HG02870 (cell line): Measurements from ENCODE around the gene PCDHB6.
"Not testable (repeated sequence)": the region's sequence is repeated elsewhere in the genome, so short reads cannot be mapped to it uniquely, and the experiment has no call there.

Experiments used
- ATAC-seq: cut with Tn5 transposase; IDR thresholded peaks from one replicate; pipeline ENCODE4 v1.9.1; 2021; ENCODE audit warnings: mild to moderate bottlenecking, moderate library complexity; ENCODE audit not compliant: unreplicated experiment

Gene PCDHB6

GRCh38 chr5:141157901-141158300 is 8.0 kb downstream of the PCDHB6 start:
- ATAC-seq = not testable (repeated sequence)

- no peak for ATAC-seq
Observed at GRCh38 chr5:141172381-141173204, 22.7 kb downstream of the PCDHB6 start, which contains the start of gene PCDHB7. TSS of gene PCDHB7 (plus strand) at chr5:141172644. CDS start at chr5:141172836, 192 bp downstream.

GRCh38 chr5:141174291-141175104 is 24.6 kb downstream of the PCDHB6 start:
- not testable (repeated sequence) for ATAC-seq

GRCh38 chr5:141175933-141176332 is 26.1 kb downstream of the PCDHB6 start:
- ATAC-seq = no peak

GRCh38 chr5:141177577-141178191 is 27.8 kb downstream of the PCDHB6 start, which contains the start of gene PCDHB8:
TSS of gene PCDHB8 (plus strand) at chr5:141177790. CDS start at chr5:141178035, 245 bp downstream.
- not testable (repeated sequence) for ATAC-seq

- not testable (repeated sequence) for ATAC-seq
Observed at GRCh38 chr5:141179371-141179770, 29.5 kb downstream of the PCDHB6 start.

GRCh38 chr5:141179876-141180275 is 30.0 kb downstream of the PCDHB6 start:
- not testable (repeated sequence) for ATAC-seq

GRCh38 chr5:141180313-141180712 is 30.5 kb downstream of the PCDHB6 start:
- ATAC-seq = no peak

- no peak for ATAC-seq
Observed at GRCh38 chr5:141182248-141182647, 32.4 kb downstream of the PCDHB6 start, which contains the start of gene PCDHB16. TSS of gene PCDHB16 (plus strand) at chr5:141182387. CDS start at chr5:141182560, 173 bp downstream.

GRCh38 chr5:141184117-141184855 is 34.4 kb downstream of the PCDHB6 start:
- ATAC-seq = not testable (repeated sequence)

- no peak for ATAC-seq
Observed at GRCh38 chr5:141186897-141187512, 37.1 kb downstream of the PCDHB6 start, which contains the start of gene PCDHB9. TSS of gene PCDHB9 (plus strand) at chr5:141187161. CDS start at chr5:141187319, 158 bp downstream.

- not testable (repeated sequence) for ATAC-seq
Observed at GRCh38 chr5:141188682-141189081, 38.8 kb downstream of the PCDHB6 start.

- ATAC-seq = not testable (repeated sequence)
Observed at GRCh38 chr5:141189131-141189530, 39.3 kb downstream of the PCDHB6 start.

GRCh38 chr5:141192110-141192725 is 42.4 kb downstream of the PCDHB6 start, which contains the start of gene PCDHB10:
TSS of gene PCDHB10 (plus strand) at chr5:141192353. CDS start at chr5:141192553, 200 bp downstream.
- no peak for ATAC-seq

GRCh38 chr5:141194332-141194731 is 44.5 kb downstream of the PCDHB6 start:
- ATAC-seq = not testable (repeated sequence)

- no peak for ATAC-seq
Observed at GRCh38 chr5:141196363-141196762, 46.5 kb downstream of the PCDHB6 start.

GRCh38 chr5:141199359-141200235 is 49.7 kb downstream of the PCDHB6 start, which contains the start of gene PCDHB11:
TSS of gene PCDHB11 (plus strand) at chr5:141199627. CDS start at chr5:141199775, 148 bp downstream.
- ATAC-seq = no peak

GRCh38 chr5:141201126-141201525 is 51.3 kb downstream of the PCDHB6 start:
- ATAC-seq = not testable (repeated sequence)
